ENCODE results near the gene SGCD. TPM values are rescaled to one million over a fixed set of nuclear protein-coding genes. Genes with fewer than 3 reads are reported as not detected.

Gene SGCD
- total RNA-seq, 2 experiments from 2014 or later: not detected

DNA sequence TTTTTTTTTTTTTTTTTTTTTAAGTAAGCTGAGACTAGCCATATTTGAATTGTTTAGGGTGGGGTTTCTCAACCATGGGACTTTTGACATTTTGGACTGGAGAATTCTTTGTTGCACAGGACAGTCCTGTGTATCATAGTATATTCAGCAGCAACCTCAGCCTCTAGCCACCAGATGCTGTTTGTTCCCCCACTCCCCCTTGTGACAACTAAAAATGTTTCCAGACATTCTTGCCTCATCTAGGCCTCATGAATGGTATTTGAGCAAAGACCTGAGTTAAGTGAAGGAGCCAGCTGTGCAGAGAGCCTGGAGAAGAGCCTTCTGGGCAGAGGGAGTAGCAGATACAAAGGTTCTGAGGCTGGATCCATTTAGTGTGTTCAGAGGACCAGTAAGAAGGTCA is 155.9 kb downstream of the SGCD start:
- no peak overlapping the region for H3K4me3 ChIP-seq (ENCODE audit: low read depth, low read length, poor library complexity, severe bottlenecking)
- H4K20me1 ChIP-seq (ENCODE audit: insufficient read depth, low read length): no peaks in the 10 kb centered on the region
- TF ChIP-seq EZH2phosphoT487 (IDR thresholded peaks at IDR 0.05; ENCODE audit: borderline replicate concordance, low read depth, low read length) (no peak), CTCF (conservative IDR thresholded peaks at IDR 0.05; ENCODE audit: low read length) (no peak)
- POLR2A ChIA-PET: interaction anchor here (0.9 kb wide), 2 partner anchors 13 to 21 kb away, joined by 3 to 5 read pairs; no protein-coding TSS in a partner anchor
- H3K36me3 ChIP-seq (ENCODE audit: insufficient read depth, low read length): no peaks in the 10 kb centered on the region
- BruUV-seq (replicated peaks): no TSS peak
- H3K4me2 ChIP-seq (ENCODE audit: low read length): no peak overlapping the region
- H3K79me2 ChIP-seq (ENCODE audit: insufficient read depth, low read depth, low read length): no peaks in the 10 kb centered on the region
- H3K4me1 ChIP-seq (ENCODE audit: insufficient read depth, low read length, poor library complexity, severe bottlenecking): no peaks in the 10 kb centered on the region
- intact Hi-C loops (cut with micrococcal nuclease; ENCODE audit: unreplicated experiment): no loop called here
- H3K9me2 ChIP-seq (ENCODE audit: insufficient read depth, low read length): no peaks in the 10 kb centered on the region
- CTCF ChIA-PET (ENCODE audit: unreplicated experiment): no interaction called here
- no peak overlapping the region for H2AFZ ChIP-seq (ENCODE audit: low read length)
- no peaks in the 10 kb centered on the region for H3K9me3 ChIP-seq (ENCODE audit: low read length)
- no peak for DNase-seq (ENCODE audit: low spot score)
- H3K27ac ChIP-seq (ENCODE audit: low read depth, low read length, poor library complexity, severe bottlenecking): no peak overlapping the region

GRCh38 chr5:156486394-156487238 is 159.7 kb downstream of the SGCD start:
- ChIA-PET CTCF (ENCODE audit: unreplicated experiment) (no interaction called here), POLR2A (no interaction called here)
- Histone ChIP-seq H3K4me2 (ENCODE audit: low read length) (no peak overlapping the region), H2AFZ (ENCODE audit: low read length) (no peak overlapping the region), H3K79me2 (ENCODE audit: insufficient read depth, low read depth, low read length) (no peaks in the 10 kb centered on the region), H3K9me3 (ENCODE audit: low read length) (0 out of 2 replicates have a peak, but pooled peaks cover 9% of the 10 kb centered on the region), H3K36me3 (ENCODE audit: insufficient read depth, low read length) (no peaks in the 10 kb centered on the region), H4K20me1 (ENCODE audit: insufficient read depth, low read length) (no peaks in the 10 kb centered on the region), H3K4me1 (ENCODE audit: insufficient read depth, low read length, poor library complexity, severe bottlenecking) (no peaks in the 10 kb centered on the region), H3K4me3 (ENCODE audit: low read depth, low read length, poor library complexity, severe bottlenecking) (no peak overlapping the region), H3K9me2 (ENCODE audit: insufficient read depth, low read length) (no peaks in the 10 kb centered on the region), H3K27ac (ENCODE audit: low read depth, low read length, poor library complexity, severe bottlenecking) (no peak overlapping the region)
- no peak for DNase-seq (ENCODE audit: low spot score)
- intact Hi-C loops (cut with micrococcal nuclease; ENCODE audit: unreplicated experiment): no loop called here
- no peak for TF ChIP-seq CTCF (conservative IDR thresholded peaks at IDR 0.05; ENCODE audit: low read length)
- no peak for TF ChIP-seq EZH2phosphoT487 (IDR thresholded peaks at IDR 0.05; ENCODE audit: borderline replicate concordance, low read depth, low read length)
- no TSS peak for BruUV-seq (replicated peaks)

- H3K4me1 ChIP-seq (ENCODE audit: insufficient read depth, low read length, poor library complexity, severe bottlenecking): no peaks in the 10 kb centered on the region
- H3K79me2 ChIP-seq (ENCODE audit: insufficient read depth, low read depth, low read length): no peaks in the 10 kb centered on the region
- no peak overlapping the region for H3K4me3 ChIP-seq (ENCODE audit: low read depth, low read length, poor library complexity, severe bottlenecking)
- H3K9me2 ChIP-seq (ENCODE audit: insufficient read depth, low read length): no peaks in the 10 kb centered on the region
- H3K27ac ChIP-seq (ENCODE audit: low read depth, low read length, poor library complexity, severe bottlenecking): no peak overlapping the region
- 0 out of 2 replicates have a peak, but pooled peaks cover 9% of the 10 kb centered on the region for H3K9me3 ChIP-seq (ENCODE audit: low read length)
- no peaks in the 10 kb centered on the region for H3K36me3 ChIP-seq (ENCODE audit: insufficient read depth, low read length)
- POLR2A ChIA-PET: no interaction called here
- intact Hi-C loops (cut with micrococcal nuclease; ENCODE audit: unreplicated experiment): no loop called here
- no peak for TF ChIP-seq CTCF (conservative IDR thresholded peaks at IDR 0.05; ENCODE audit: low read length)
- H3K4me2 ChIP-seq (ENCODE audit: low read length): no peak overlapping the region
- CTCF ChIA-PET (ENCODE audit: unreplicated experiment): no interaction called here
- no TSS peak for BruUV-seq (replicated peaks)
- no peaks in the 10 kb centered on the region for H4K20me1 ChIP-seq (ENCODE audit: insufficient read depth, low read length)
- H2AFZ ChIP-seq (ENCODE audit: low read length): no peak overlapping the region
- DNase-seq (ENCODE audit: low spot score): no peak
Observed at GRCh38 chr5:156491766-156492165, 164.8 kb downstream of the SGCD start.

Measured in OCI-LY7 (cell line).